Measurements from ENCODE around the gene SPACA4.

GRCh38 chr19:48606463-48607358, at the start of gene SPACA4:
- TF ChIP-seq EZH2 (optimal IDR thresholded peaks at IDR 0.05; ENCODE audit: low read depth, low read length), result no peak
- TF ChIP-seq, protein P1, sequence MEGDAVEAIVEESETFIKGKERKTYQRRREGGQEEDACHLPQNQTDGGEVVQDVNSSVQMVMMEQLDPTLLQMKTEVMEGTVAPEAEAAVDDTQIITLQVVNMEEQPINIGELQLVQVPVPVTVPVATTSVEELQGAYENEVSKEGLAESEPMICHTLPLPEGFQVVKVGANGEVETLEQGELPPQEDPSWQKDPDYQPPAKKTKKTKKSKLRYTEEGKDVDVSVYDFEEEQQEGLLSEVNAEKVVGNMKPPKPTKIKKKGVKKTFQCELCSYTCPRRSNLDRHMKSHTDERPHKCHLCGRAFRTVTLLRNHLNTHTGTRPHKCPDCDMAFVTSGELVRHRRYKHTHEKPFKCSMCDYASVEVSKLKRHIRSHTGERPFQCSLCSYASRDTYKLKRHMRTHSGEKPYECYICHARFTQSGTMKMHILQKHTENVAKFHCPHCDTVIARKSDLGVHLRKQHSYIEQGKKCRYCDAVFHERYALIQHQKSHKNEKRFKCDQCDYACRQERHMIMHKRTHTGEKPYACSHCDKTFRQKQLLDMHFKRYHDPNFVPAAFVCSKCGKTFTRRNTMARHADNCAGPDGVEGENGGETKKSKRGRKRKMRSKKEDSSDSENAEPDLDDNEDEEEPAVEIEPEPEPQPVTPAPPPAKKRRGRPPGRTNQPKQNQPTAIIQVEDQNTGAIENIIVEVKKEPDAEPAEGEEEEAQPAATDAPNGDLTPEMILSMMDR (IDR thresholded peaks at IDR 0.05; ENCODE audit: low read length), result no peak

All from MM.1S (cell line).